Ovary (tissue), 9 donors: ENCODE data around the gene DDX25. TPM values are rescaled to one million over a fixed set of nuclear protein-coding genes. Genes with fewer than 3 reads are reported as not detected.

Experiments used
- DNase-seq, 5 donors: peaks; one replicate each; pipeline ENCODE4 v3.0.0-alpha.2; 2019 to 2020
- H3K27ac ChIP-seq, 2 donors: fragments of 200-600 bp; one replicate each; pipeline versions ENCODE4 v1.5.1 to v1.8.0; 2019 to 2022
- H3K27me3 ChIP-seq: fragments of 200-600 bp; one replicate; pipeline ENCODE4 v1.8.0; 2022
- H3K36me3 ChIP-seq: fragments of 200-600 bp; sonication (generic); one replicate; pipeline ENCODE4 v1.5.1; 2019
- H3K4me1 ChIP-seq: one replicate; pipeline ENCODE4 v1.8.1; 2013; ENCODE audit warnings: mild to moderate bottlenecking, moderate library complexity; ENCODE audit not compliant: insufficient read depth
- H3K4me3 ChIP-seq: fragments of 200-600 bp; sonication (generic); one replicate; pipeline ENCODE4 v1.5.1; 2017
- H3K9me3 ChIP-seq, 2 donors: fragments of 200-600 bp in 1 of 2; sonication (generic) in 1 of 2; one replicate each; pipeline versions ENCODE4 v1.5.1 to v1.8.1; 2013 to 2019; ENCODE audit warnings: mild to moderate bottlenecking in 1 of 2, moderate library complexity in 1 of 2
- EP300 ChIP-seq: sonication (generic); formaldehyde crosslinking; IDR thresholded peaks from one replicate; pipeline ENCODE4 v1.6.1; 2017; ENCODE audit warnings: antibody characterized with exemption
- POLR2A ChIP-seq: fragments of 450-650 bp; IDR thresholded peaks from one replicate; pipeline ENCODE4 v1.6.1; 2017; ENCODE audit warnings: antibody characterized with exemption, mild to moderate bottlenecking, moderate library complexity
- WGBS, 3 donors: extraction: QIAGEN DNeasy Blood & Tissue Kit in 1 of 3; methylation state at CpG; one replicate each; pipeline versions ENCODE4 v1.1.5 to v1.1.7; 2013 to 2017; 5-methylcytosine and 5-hydroxymethylcytosine counted together
- intact Hi-C, 4 donors: fragments of 100-400 bp; cut with DNase I; formaldehyde crosslinking; loops; one replicate each; pipeline versions ENCODE4 v1.11.0 to v1.15.1; 2022 to 2023
- polyA plus RNA-seq, 2 donors: library from polyadenylated mRNA; stranded (reverse); fragments of 200-250 nt in 1 of 2; fragments of 350-450 nt in 1 of 2; fragmentation: Illumina TruSeq in 1 of 2; extraction: RNeasy Lipid Tissue Mini Kit (QIAGEN cat#74804) in 1 of 2; gene quantifications; one replicate each; pipeline ENCODE4 v1.2.3, GENCODE V29; 2013 to 2014
- total RNA-seq, 7 donors: library from RNA; depleted of rRNA in 2 of 7; stranded (reverse); fragments of >200 nt in 2 of 7; fragmentation: NEBNext Ultra II Directional in 3 of 7; extraction: Animal tissue kit (Norgen Biotek cat#: 25700) in 3 of 7; gene quantifications; one replicate each; pipeline versions ENCODE4 v1.1.0 to v1.2.4, GENCODE V29; 2016 to 2023
- TF ChIP-seq, protein P1 (sequence below), 3 donors: fragments of 450-650 bp in 2 of 3; fragments of 200-600 bp in 1 of 3; IDR thresholded peaks; one replicate each; pipeline versions ENCODE4 v1.5.1 to v1.8.0; 2016 to 2022; ENCODE audit warnings: antibody characterized with exemption in 3 of 3, mild to moderate bottlenecking in 1 of 3
- donor health status: DM: no; HTN: no; CAD: no; lungs with moderate emphysema.
- donor health status: DM: no; HTN: no; CAD: no.
- donor health status: Bipolar disorder and iron deficiency.
- donor health status: DM: yes; HTN: yes; CAD: no.
- donor health status: DM: no; HTN: no; CAD: no.
- donor health status: DM: yes; HTN: yes; CAD: no.

The DDX25 gene
- total and polyA plus RNA-seq, 9 donors, result 0.23 to 0.92 (median 0.58) TPM; not detected in 1

- H3K27me3 ChIP-seq, result no peaks in the 10 kb centered on the region
- no peak overlapping the region for H3K4me3 ChIP-seq
- H3K9me3 ChIP-seq, result no peaks in the 10 kb centered on the region
- H3K27ac ChIP-seq, result no peak overlapping the region
- no peak for DNase-seq
- no peaks in the 10 kb centered on the region for H3K36me3 ChIP-seq
- TF ChIP-seq, protein P1, sequence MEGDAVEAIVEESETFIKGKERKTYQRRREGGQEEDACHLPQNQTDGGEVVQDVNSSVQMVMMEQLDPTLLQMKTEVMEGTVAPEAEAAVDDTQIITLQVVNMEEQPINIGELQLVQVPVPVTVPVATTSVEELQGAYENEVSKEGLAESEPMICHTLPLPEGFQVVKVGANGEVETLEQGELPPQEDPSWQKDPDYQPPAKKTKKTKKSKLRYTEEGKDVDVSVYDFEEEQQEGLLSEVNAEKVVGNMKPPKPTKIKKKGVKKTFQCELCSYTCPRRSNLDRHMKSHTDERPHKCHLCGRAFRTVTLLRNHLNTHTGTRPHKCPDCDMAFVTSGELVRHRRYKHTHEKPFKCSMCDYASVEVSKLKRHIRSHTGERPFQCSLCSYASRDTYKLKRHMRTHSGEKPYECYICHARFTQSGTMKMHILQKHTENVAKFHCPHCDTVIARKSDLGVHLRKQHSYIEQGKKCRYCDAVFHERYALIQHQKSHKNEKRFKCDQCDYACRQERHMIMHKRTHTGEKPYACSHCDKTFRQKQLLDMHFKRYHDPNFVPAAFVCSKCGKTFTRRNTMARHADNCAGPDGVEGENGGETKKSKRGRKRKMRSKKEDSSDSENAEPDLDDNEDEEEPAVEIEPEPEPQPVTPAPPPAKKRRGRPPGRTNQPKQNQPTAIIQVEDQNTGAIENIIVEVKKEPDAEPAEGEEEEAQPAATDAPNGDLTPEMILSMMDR (IDR thresholded peaks at IDR 0.05), result no peak
- TF ChIP-seq POLR2A, result no peak
- intact Hi-C loops, result no loop called here
- H3K4me1 ChIP-seq, result peaks cover 3% of the 10 kb centered on the region
Measured at GRCh38 chr11:125976156-125976555, 71.8 kb downstream of the DDX25 start.

- DNase-seq, result no peak
- H3K36me3 ChIP-seq, result no peaks in the 10 kb centered on the region
- 70 to 81% (median 76%) methylated on average over 3 of the region's 3 CpGs for WGBS, 3 donors
- no peak overlapping the region for H3K4me3 ChIP-seq
- no peaks in the 10 kb centered on the region for H3K9me3 ChIP-seq
- no peaks in the 10 kb centered on the region for H3K27me3 ChIP-seq
- H3K27ac ChIP-seq, result no peak overlapping the region
- peaks cover 3% of the 10 kb centered on the region for H3K4me1 ChIP-seq
- no peak for TF ChIP-seq POLR2A
- TF ChIP-seq, protein P1 (IDR thresholded peaks at IDR 0.05), result no peak
- no peak for TF ChIP-seq EP300
- intact Hi-C loops, result no loop called here
Measured at GRCh38 chr11:125977333-125977732, 73.0 kb downstream of the DDX25 start.

- DNase-seq, result no peak
- Histone ChIP-seq H3K4me1 (peaks cover 3% of the 10 kb centered on the region), H3K27ac (peak overlapping the region in 1 of 2 donors; percentile 44), H3K9me3 (no peaks in the 10 kb centered on the region), H3K27me3 (no peaks in the 10 kb centered on the region), H3K36me3 (no peaks in the 10 kb centered on the region), H3K4me3 (no peak overlapping the region)
- TF ChIP-seq, protein P1 (IDR thresholded peaks at IDR 0.05), result no peak
- no peak for TF ChIP-seq EP300
- no peak for TF ChIP-seq POLR2A
- 26 to 67% (median 29%) methylated on average over 6 of the region's 6 CpGs for whole genome bisulfite sequencing, 3 donors
- intact Hi-C loops, result no loop called here
Measured at GRCh38 chr11:125978181-125978716, 73.9 kb downstream of the DDX25 start.

Other genes starting within 250 kb of the DDX25 start
- gene ACRV1, start 223.7 kb upstream of the DDX25 start, total RNA-seq, result not detected
- not detected for gene ACRV1, start 223.7 kb upstream of the DDX25 start, polyA plus RNA-seq
- not detected for gene PATE1, start 158.2 kb upstream of the DDX25 start, total RNA-seq
- under 1 TPM in 1 of 2 donors, not detected in 1; 0.30 TPM for gene PATE1, start 158.2 kb upstream of the DDX25 start, polyA plus RNA-seq
- under 1 TPM in 1 of 7 donors, not detected in 6; 0.12 TPM for gene PATE2, start 125.7 kb upstream of the DDX25 start, total RNA-seq
- under 1 TPM in 1 of 2 donors, not detected in 1; 0.10 TPM for gene PATE2, start 125.7 kb upstream of the DDX25 start, polyA plus RNA-seq
- not detected for gene PATE3, start 116.4 kb upstream of the DDX25 start, total RNA-seq
- gene PATE3, start 116.4 kb upstream of the DDX25 start, polyA plus RNA-seq, result not detected
- not detected for gene PATE4, start 71.2 kb upstream of the DDX25 start, total RNA-seq
- gene PATE4, start 71.2 kb upstream of the DDX25 start, polyA plus RNA-seq, result not detected
- gene HYLS1, start 16.8 kb upstream of the DDX25 start, total RNA-seq, result 1 to 10 TPM; 2.2 to 5.5 (median 4.5) TPM
- 1 to 10 TPM; 3.0 to 8.8 TPM for gene HYLS1, start 16.8 kb upstream of the DDX25 start, polyA plus RNA-seq
- 10 to 100 TPM in 2 of 7 donors, 1 to 10 TPM in 5; 3.8 to 13.1 (median 8.9) TPM for gene PUS3, start 1.3 kb upstream of the DDX25 start, total RNA-seq
- gene PUS3, start 1.3 kb upstream of the DDX25 start, polyA plus RNA-seq, result 10 to 100 TPM in 1 of 2 donors, 1 to 10 TPM in 1; 6.4 to 16.7 TPM
- 1 to 10 TPM in 3 of 7 donors, under 1 TPM in 4; 0.08 to 3.3 (median 0.97) TPM for gene VSIG10L2, start 41.5 kb downstream of the DDX25 start, total RNA-seq
- gene VSIG10L2, start 41.5 kb downstream of the DDX25 start, polyA plus RNA-seq, result under 1 TPM; 0.25 to 0.40 TPM
- gene CDON, start 158.4 kb downstream of the DDX25 start, total RNA-seq, result 100 to 1,000 TPM in 5 of 7 donors, 10 to 100 TPM in 2; 46.3 to 211 (median 137) TPM
- gene CDON, start 158.4 kb downstream of the DDX25 start, polyA plus RNA-seq, result 10 to 100 TPM; 15.0 to 42.7 TPM